IMR-90 (cell line): ENCODE measurements around the gene SLC1A7. TPM values are rescaled to one million over a fixed set of nuclear protein-coding genes. Genes with fewer than 3 reads are reported as not detected.

Source experiments
- ATAC-seq: fragments of 200-7000 bp; cut with Tn5 transposase; 2 replicates; pipeline ENCODE4 v1.9.1; 2020; ENCODE audit warnings: low read depth, mild to moderate bottlenecking, moderate library complexity
- BruUV-seq: library from RNA; stranded (reverse); fragments of 400-500 nt; replicated peaks from 2 replicates; lab custom pipeline; 2021; lab: Mats Ljungman, UMichigan
- CTCF ChIA-PET: fragments of 300-600 bp; formaldehyde crosslinking; extraction: SDS; loops from one replicate; lab custom pipeline; 2021; ENCODE audit warnings: antibody characterized with exemption; lab: Yijun Ruan, JAX
- POLR2A ChIA-PET: fragments of 300-600 bp; sonication (Branson Sonifier 250); formaldehyde crosslinking; loops from one replicate; lab custom pipeline; 2022; ENCODE audit warnings: antibody characterized with exemption; ENCODE audit not compliant: unreplicated experiment; lab: Charles Lee
- DNase-seq: peaks from one replicate; pipeline ENCODE4 v3.0.0; 2013
- H2AFZ ChIP-seq: replicated peaks from 2 replicates; pipeline ENCODE3; 2013; ENCODE audit warnings: low read length, mild to moderate bottlenecking; ENCODE audit not compliant: poor library complexity
- H2AK5ac ChIP-seq: 2 replicates; pipeline ENCODE4 v1.6.1; 2013; ENCODE audit warnings: low read depth, low read length, inconsistent platforms
- H2AK9ac ChIP-seq: replicated peaks from 2 replicates; pipeline ENCODE3; 2013; ENCODE audit warnings: mild to moderate bottlenecking, low read depth, low read length, moderate library complexity; ENCODE audit not compliant: poor library complexity
- H2BK120ac ChIP-seq: 2 replicates; pipeline ENCODE4 v1.6.1; 2013; ENCODE audit warnings: low read depth, low read length, inconsistent platforms
- H2BK15ac ChIP-seq: 3 replicates; pipeline ENCODE4 v1.6.1; 2013; ENCODE audit warnings: low read depth, low read length, inconsistent platforms
- H2BK20ac ChIP-seq: 2 replicates; pipeline ENCODE4 v1.6.1; 2013; ENCODE audit warnings: low read depth, mild to moderate bottlenecking, inconsistent platforms, low read length, moderate library complexity
- H2BK5ac ChIP-seq: 2 replicates; pipeline ENCODE4 v1.6.1; 2013; ENCODE audit warnings: mild to moderate bottlenecking, low read depth, low read length, inconsistent platforms; ENCODE audit not compliant: poor library complexity, severe bottlenecking
- H3K14ac ChIP-seq: replicated peaks from 2 replicates; pipeline ENCODE4 v1.6.1; 2013; ENCODE audit warnings: low read depth, low read length, inconsistent platforms
- H3K18ac ChIP-seq: 2 replicates; pipeline ENCODE4 v1.6.1; 2013; ENCODE audit warnings: low read depth, low read length, control low read depth
- H3K23ac ChIP-seq: 2 replicates; pipeline ENCODE4 v1.6.1; 2013; ENCODE audit warnings: low read depth, low read length, inconsistent platforms
- H3K27ac ChIP-seq: 2 replicates; pipeline ENCODE4 v1.5.1; 2013; ENCODE audit warnings: mild to moderate bottlenecking, control low read depth, low read length; ENCODE audit not compliant: insufficient read depth
- H3K27me3 ChIP-seq: 2 replicates; pipeline ENCODE4 v1.6.1; 2013; ENCODE audit warnings: low read length; ENCODE audit not compliant: control insufficient read depth, insufficient read depth
- H3K36me3 ChIP-seq: 2 replicates; pipeline ENCODE4 v1.6.1; 2013; ENCODE audit warnings: low read length, mixed read lengths; ENCODE audit not compliant: control insufficient read depth, insufficient read depth
- H3K4ac ChIP-seq: 2 replicates; pipeline ENCODE4 v1.6.1; 2013; ENCODE audit warnings: low read depth, low read length, inconsistent platforms
- H3K4me1 ChIP-seq: 2 replicates; pipeline ENCODE4 v1.6.1; 2013; ENCODE audit warnings: low read length, mixed read lengths; ENCODE audit not compliant: control insufficient read depth, insufficient read depth
- H3K4me2 ChIP-seq: 2 replicates; pipeline ENCODE4 v1.6.1; 2013; ENCODE audit warnings: low read depth, mild to moderate bottlenecking, control low read depth, low read length, moderate library complexity
- H3K4me3 ChIP-seq: 2 replicates; pipeline ENCODE4 v1.5.1; 2013; ENCODE audit warnings: low read depth, mild to moderate bottlenecking, control low read depth, low read length, moderate library complexity; ENCODE audit not compliant: insufficient read depth
- H3K56ac ChIP-seq: 2 replicates; pipeline ENCODE4 v1.6.1; 2013; ENCODE audit warnings: low read length, inconsistent platforms; ENCODE audit not compliant: insufficient read depth; ENCODE audit errors: extremely low read depth
- H3K79me1 ChIP-seq, 2 experiments: 2 replicates each; pipeline ENCODE4 v1.6.1; 2013; ENCODE audit warnings: low read length in 2 of 2, inconsistent platforms in 1 of 2, low read depth in 1 of 2
- H3K9ac ChIP-seq: 2 replicates; pipeline ENCODE4 v1.6.1; 2013; ENCODE audit warnings: low read depth, low read length, control low read depth
- H3K9me1 ChIP-seq: 2 replicates; pipeline ENCODE4 v1.6.1; 2013; ENCODE audit warnings: low read length, inconsistent platforms; ENCODE audit not compliant: insufficient read depth
- H3K9me3 ChIP-seq: 2 replicates; pipeline ENCODE4 v1.6.1; 2013; ENCODE audit warnings: low read length; ENCODE audit not compliant: control insufficient read depth, insufficient read depth
- H4K20me1 ChIP-seq: 2 replicates; pipeline ENCODE4 v1.6.1; 2013; ENCODE audit warnings: low read length, inconsistent platforms; ENCODE audit not compliant: insufficient read depth
- H4K5ac ChIP-seq: 2 replicates; pipeline ENCODE4 v1.6.1; 2013; ENCODE audit warnings: mild to moderate bottlenecking, low read depth, low read length, control low read depth
- H4K8ac ChIP-seq, 2 experiments: 2 replicates each; pipeline ENCODE4 v1.6.1; 2013; ENCODE audit warnings: low read depth in 2 of 2, low read length in 2 of 2, control low read depth in 1 of 2, inconsistent platforms in 1 of 2
- H4K91ac ChIP-seq: 2 replicates; pipeline ENCODE4 v1.6.1; 2013; ENCODE audit warnings: low read depth, low read length, inconsistent platforms; ENCODE audit not compliant: insufficient read depth
- CEBPB ChIP-seq: IDR thresholded peaks from 2 replicates; pipeline ENCODE4 v1.6.1; 2012; ENCODE audit warnings: low read depth, low read length, improper control_type of control experiment
- FOS ChIP-seq: fragments of 150-350 bp; IDR thresholded peaks from 2 replicates; pipeline ENCODE4 v1.6.1; 2016; ENCODE audit warnings: low read depth, low read length
- MAFK ChIP-seq: IDR thresholded peaks from 2 replicates; pipeline ENCODE4 v1.6.1; 2012; ENCODE audit warnings: low read depth, low read length, improper control_type of control experiment
- MXI1 ChIP-seq: IDR thresholded peaks from 2 replicates; pipeline ENCODE4 v1.6.1; 2012; ENCODE audit warnings: low read depth, mild to moderate bottlenecking, low read length, moderate library complexity, borderline replicate concordance
- POLR2A ChIP-seq: IDR thresholded peaks from 2 replicates; pipeline ENCODE4 v1.6.1; 2012; ENCODE audit warnings: mild to moderate bottlenecking, low read depth, low read length
- RCOR1 ChIP-seq: IDR thresholded peaks from 2 replicates; pipeline ENCODE4 v1.6.1; 2012; ENCODE audit warnings: mild to moderate bottlenecking, low read length, improper control_type of control experiment; ENCODE audit not compliant: insufficient replicate concordance
- WGBS, 2 experiments: methylation state at CpG; one replicate each; pipeline versions ENCODE4 v1.1.5 to v1.1.7; 2013; ENCODE audit warnings: missing lambda C conversion rate in 2 of 2; ENCODE audit not compliant: insufficient read length in 1 of 2; ENCODE audit errors: extremely low coverage in 2 of 2; 5-methylcytosine and 5-hydroxymethylcytosine counted together
- dilution Hi-C: fragments of 300-500 bp; cut with HindIII; formaldehyde crosslinking; loops from one replicate; pipeline ENCODE4 v1.14.3; 2018; ENCODE audit warnings: low sequenced_read_pairs; ENCODE audit not compliant: unreplicated experiment
- in situ Hi-C: fragments of 300-500 bp; cut with MboI; formaldehyde crosslinking; loops from 3 replicates; pipeline ENCODE4 v1.14.3; 2019; ENCODE audit warnings: low sequenced_read_pairs, inconsistent platforms, mixed read lengths
- intact Hi-C: fragments of 100-400 bp; cut with micrococcal nuclease; formaldehyde crosslinking; loops from 2 replicates; pipeline ENCODE4 v1.10.0; 2022
- polyA plus RNA-seq, 3 experiments: library from polyadenylated mRNA; depleted of rRNA; stranded (reverse); fragments of >200 nt; gene quantifications; 2 replicates each; pipeline ENCODE4 v1.2.3, GENCODE V29; 2012; ENCODE audit warnings: low replicate concordance in 1 of 3
- total RNA-seq: library from RNA; depleted of rRNA; stranded (reverse); fragments of >200 nt; gene quantifications from 2 replicates; pipeline ENCODE4 v1.2.3, GENCODE V29; 2012
- TF ChIP-seq, protein P1 (sequence below): conservative IDR thresholded peaks from 2 replicates; pipeline ENCODE4 v1.5.1; 2012; ENCODE audit warnings: mild to moderate bottlenecking, low read depth, low read length, improper control_type of control experiment

SLC1A7 gene
- total and polyA plus RNA-seq, 2 of the 4 experiments (the other 2 are of a cell fraction): 0.05 TPM; not detected in 1

DNA sequence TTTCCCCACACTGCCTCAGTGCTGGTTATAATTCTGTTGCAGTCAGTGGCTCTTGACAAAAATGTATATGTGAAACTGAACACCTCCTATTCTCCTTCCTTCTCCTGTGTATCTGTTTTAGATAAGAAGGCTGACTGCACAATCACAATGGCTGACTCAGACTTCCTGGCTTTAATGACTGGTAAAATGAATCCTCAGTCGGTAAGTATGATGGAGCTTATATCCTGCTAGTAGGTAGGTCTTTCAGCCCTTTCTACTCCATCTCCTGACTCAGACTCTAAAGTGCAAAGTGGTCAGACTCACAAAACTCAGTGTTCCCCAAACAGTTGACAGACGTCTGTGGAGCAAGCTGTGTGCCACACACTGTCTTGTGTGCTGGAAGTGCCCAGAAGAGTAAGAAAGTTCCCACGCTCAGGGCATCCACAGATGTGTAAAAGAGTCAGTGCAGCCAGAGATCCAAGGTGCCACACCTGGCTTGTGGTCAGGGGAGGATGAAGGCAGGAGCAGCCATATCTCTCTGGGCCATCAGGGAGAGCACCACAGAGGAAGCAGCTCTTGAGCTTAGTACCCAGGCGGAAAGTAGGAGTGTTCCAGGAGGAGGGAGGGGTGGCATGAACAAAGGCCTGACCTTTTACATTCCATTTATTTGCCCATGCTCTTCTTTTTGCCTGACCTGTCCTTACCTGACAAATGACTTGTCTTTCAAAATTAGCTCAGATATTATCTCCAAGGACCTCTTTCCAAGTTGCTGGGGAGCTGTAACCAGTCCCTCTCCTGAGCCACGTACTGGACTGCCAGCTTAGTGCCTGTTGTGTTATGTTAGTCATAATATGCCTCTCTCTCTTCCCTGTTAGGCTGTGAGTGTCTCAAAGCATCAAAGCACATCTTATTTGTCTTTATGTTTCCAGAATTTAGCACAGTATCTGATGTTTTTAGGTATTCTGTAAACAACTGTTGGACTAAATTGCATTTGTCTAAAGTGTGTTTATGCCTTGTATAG is 94.4 kb downstream of the SLC1A7 start:
- Histone ChIP-seq H3K9ac (no peak overlapping the region), H3K14ac (peak overlapping the region; percentile 94), H3K4me1 (peaks cover 17% of the 10 kb centered on the region), H2AK9ac (peak overlapping the region; percentile 86), H2BK120ac (peak overlapping the region; percentile 87), H3K4ac (peak overlapping the region; percentile 82), H3K4me2 (peak overlapping the region; percentile 18; the same call in 1 of the 2 replicates), H3K56ac (no peak overlapping the region; the same call in 1 of the 2 replicates), H3K79me1 (peaks cover 2 to 40% of the 10 kb centered on the region in 2 experiments; a peak in 3 of 4 replicates), H3K23ac (peak overlapping the region; percentile 86), H2BK15ac (peak overlapping the region; percentile 93), H3K4me3 (no peak overlapping the region), H3K9me3 (no peaks in the 10 kb centered on the region), H4K20me1 (no peaks in the 10 kb centered on the region), H4K91ac (peak overlapping the region; percentile 86), H2AK5ac (peak overlapping the region; percentile 86), H2AFZ (peak overlapping the region; percentile 19), H3K27ac (peak overlapping the region; percentile 39), H4K5ac (peak overlapping the region; percentile 35; the same call in 1 of the 2 replicates), H3K36me3 (peaks cover 8% of the 10 kb centered on the region), H3K27me3 (no peaks in the 10 kb centered on the region), H3K9me1 (peaks cover 15% of the 10 kb centered on the region), H2BK20ac (peak overlapping the region; percentile 92), H4K8ac (peak overlapping the region; percentile 38 to 88; a peak in 3 of 4 replicates), H2BK5ac (peak overlapping the region; percentile 61), H3K18ac (peak overlapping the region; percentile 44)
- ChIA-PET CTCF (no interaction called here), POLR2A (no interaction called here)
- in situ Hi-C loops: no loop called here
- dilution Hi-C loops: no loop called here
- ATAC-seq (peak; percentile 45), DNase-seq (peak; percentile 94)
- BruUV-seq: no TSS peak
- TF ChIP-seq, protein P1, sequence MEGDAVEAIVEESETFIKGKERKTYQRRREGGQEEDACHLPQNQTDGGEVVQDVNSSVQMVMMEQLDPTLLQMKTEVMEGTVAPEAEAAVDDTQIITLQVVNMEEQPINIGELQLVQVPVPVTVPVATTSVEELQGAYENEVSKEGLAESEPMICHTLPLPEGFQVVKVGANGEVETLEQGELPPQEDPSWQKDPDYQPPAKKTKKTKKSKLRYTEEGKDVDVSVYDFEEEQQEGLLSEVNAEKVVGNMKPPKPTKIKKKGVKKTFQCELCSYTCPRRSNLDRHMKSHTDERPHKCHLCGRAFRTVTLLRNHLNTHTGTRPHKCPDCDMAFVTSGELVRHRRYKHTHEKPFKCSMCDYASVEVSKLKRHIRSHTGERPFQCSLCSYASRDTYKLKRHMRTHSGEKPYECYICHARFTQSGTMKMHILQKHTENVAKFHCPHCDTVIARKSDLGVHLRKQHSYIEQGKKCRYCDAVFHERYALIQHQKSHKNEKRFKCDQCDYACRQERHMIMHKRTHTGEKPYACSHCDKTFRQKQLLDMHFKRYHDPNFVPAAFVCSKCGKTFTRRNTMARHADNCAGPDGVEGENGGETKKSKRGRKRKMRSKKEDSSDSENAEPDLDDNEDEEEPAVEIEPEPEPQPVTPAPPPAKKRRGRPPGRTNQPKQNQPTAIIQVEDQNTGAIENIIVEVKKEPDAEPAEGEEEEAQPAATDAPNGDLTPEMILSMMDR: no peak
- TF ChIP-seq MXI1: no peak
- no peak for TF ChIP-seq RCOR1
- TF ChIP-seq POLR2A: no peak
- peak; percentile 30; the same call in 1 of the 2 replicates for TF ChIP-seq FOS
- peak; percentile 77 for TF ChIP-seq MAFK
- TF ChIP-seq CEBPB: peak; percentile 60; the same call in 1 of the 2 replicates
- intact Hi-C loops: no loop called here
- WGBS, 2 experiments: 100% methylated on average over 1 of the region's 5 CpGs; no CpG with 5 or more reads in 1 of the 2 experiments
